ENCODE measurements around the gene TLE2. TPM values are rescaled to one million over a fixed set of nuclear protein-coding genes. Genes with fewer than 3 reads are reported as not detected.
"Not testable (repeated sequence)": the region's sequence is repeated elsewhere in the genome, so short reads cannot be mapped to it uniquely, and the experiment has no call there.

The TLE2 gene
- total RNA-seq, 1 donor from 2014 or later, result 6.1 TPM

DNA sequence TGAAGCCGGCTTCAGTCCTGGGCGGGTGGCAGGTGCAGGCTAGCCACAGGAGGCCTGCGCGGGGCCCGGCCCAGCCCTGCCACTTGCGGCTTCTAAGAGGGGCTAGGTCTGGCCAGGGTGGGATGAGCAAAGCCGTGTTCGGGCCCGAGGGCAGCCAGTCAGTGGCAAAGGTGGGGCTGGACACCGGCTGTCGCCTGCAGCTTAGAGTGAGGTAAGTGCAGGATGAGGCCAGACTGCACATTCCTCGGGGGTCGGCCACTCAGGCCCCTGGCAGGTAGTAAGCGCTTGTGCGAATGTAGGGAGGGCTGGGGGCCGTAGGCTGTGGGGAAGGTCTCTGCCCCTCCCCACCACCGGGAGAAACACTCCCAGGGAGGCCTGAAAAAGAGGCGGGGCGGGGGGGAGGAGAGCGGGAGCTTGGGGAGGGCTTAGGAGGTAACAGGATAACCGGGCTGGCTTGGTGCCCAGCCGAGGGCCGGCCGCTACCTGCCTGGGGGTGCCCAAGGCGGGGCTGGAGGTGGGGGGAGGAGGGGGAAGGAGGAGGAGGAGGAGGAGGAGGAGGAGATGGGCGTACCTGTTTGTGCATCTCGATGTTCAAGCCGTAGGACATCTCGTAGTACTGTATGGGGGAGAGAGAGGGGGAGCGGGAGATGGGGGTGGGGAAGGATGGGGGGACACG is 26.8 kb upstream of the TLE2 start:
- no peak for DNase-seq

DNA sequence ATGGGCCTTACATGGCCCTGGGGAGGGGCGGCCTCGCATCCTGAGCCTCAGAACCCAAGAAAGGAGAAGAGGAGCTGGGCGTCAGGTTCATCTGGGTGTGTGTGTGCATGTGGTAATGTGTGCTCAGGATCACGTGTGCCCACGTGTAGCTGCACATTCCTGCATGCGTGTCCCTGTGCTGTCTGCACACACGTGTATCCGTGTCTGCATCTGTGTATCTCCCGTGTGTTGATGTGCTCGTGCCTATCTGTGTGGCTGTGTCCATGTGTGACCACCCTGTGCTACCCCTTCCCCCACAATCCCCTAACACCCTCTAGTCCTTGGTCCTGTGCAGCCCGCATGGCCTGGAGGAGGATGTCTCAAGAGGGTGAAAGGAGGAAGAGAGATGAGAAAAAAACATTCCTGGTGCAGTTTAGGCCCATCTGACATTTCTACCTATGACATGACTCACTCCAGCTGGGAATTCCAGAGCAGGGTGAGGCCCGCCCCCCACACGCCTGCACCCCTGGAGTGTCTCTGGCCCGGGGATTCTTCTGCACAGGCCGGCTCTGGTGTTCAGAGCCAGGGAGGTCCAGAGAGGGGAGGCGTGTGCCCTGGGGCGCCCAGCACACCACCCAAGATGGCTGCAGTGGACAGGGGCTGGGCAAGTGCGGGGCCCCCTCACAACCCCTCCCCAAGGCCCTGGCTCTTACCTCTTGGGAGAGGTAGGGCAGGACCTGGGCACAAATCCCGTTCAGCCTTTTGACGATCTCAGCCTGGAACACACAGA is 26.1 kb upstream of the TLE2 start:
- no peak for DNase-seq

DNA sequence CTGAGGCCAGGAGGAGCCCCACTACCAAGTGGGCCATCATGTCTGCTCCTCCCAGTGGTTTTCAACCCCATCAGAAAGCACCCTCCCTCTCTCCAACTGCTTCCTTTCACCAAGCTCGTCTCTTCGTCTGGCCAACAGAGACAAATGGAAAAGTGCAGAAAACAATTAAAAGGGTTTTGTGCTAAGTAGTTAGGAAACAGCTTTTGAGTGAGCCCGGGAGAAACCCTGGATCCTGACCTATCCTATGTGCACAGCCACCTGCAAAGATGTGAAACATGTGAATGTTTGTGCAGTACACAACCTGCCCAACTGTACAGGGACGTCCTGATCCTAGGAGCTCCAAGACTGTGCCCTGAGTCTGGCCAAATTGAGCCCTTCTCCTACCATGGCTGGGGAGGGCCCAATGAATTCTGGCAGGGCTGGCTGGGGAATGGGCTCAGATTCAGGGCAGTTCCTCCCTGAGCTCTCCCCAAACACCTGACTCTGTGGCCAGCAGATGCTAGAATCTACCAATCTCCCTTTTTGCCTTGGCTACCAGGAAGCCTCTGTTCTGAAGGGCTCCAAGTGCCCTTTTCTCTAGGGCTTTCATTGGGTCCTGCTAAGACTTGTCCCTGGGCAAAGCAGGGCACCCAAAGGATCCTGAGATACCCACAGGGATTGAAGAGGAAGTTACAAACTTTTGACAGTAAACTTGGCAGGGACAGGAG is 25.3 kb upstream of the TLE2 start:
- no peak for DNase-seq

DNA sequence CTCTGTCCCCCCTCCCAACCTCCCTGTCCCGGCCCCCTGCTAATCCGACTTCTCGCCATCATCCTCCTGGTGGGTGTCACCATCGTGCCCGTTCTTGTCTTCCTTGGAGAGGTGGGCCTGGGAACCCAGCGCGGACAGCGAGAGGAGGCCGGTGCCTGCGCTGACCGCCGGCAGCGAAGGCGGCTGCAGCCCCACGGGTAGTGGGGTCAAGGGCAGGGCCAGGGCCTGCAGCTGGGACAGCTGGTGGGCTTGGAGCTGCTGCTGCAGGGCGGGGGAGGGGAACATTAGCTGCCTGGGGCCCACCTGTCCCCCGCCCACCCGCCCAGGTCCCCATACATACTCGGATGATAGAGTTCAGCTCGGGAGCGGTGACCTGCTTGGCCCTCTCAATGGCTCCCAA is 24.7 kb upstream of the TLE2 start:
- DNase-seq, result no peak

DNA sequence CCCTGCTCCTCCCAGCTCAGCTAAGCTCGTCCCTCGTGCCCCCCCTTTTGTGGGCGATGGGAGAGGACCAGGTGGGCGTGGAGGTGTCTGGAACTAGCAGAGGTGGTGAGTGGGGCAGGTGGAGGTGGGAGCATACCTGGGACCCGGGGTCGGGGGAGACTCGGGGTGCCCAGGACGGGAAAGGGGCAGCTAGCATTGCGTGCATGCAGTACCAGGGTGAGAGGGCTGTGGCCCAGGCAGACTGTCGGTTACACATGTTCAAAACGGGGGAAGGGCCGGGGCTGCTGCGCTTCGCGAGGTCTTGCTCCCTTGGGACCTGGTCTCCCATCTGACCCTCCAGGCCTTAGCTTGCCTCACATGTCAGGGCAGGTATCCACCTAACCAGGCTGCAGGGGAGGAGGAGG is 24.1 kb upstream of the TLE2 start:
- no peak for DNase-seq

DNA sequence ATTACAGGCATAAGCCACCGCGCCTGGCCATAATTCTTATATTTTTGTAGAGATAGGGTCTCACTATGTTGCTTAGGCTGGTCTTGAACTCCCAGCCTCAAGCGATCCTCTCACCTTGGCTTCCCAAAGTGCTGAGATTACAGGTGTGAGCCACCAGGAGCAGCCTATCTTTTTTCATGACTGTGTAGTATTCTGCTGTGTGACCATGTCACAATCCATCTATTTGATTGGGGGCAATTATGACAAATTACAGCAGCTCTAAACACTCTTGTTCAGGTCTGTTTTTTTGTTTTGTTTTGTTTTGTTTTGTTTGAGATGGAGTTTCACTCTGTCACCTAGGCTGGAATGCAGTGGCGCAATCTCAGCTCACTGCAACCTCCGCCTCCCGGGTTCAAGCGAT is 20.9 kb upstream of the TLE2 start:
- not testable (repeated sequence) for DNase-seq

DNA sequence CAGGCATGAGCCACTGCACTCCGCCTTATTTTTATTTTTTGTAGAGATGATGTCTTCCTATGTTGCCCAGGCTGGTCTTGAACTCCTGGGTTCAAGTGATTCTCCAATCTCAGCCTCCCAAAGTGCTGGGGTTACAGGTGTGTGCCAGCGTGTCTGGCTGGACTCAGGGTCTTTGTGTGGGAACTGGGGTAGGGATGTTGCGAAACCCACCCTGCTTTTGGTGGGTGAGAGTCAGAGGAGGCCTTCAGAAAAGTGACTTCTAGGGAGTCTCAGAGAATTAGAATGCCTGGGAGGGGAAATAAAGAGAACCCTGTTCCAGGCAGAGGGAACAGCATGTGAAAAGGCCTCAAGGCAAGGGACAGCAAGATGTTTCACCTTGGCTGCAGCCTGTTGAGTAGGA is 20.0 kb upstream of the TLE2 start:
- DNase-seq, result no peak

DNA sequence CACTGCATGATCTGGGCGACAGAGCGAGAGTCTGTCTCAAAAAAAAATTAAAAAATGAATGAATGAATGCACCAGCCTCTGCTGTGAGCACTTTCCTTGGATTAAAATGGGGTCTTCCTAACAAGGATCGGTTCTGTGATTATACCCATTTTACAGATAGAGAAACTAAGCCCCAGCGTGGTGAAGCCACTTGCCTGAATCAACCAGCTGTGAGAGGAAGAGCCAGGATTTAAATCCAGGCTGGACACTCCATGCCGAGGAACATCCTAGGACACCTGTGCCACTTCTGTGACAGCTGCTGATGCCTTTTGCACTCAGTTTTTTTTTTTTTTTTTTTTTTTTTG is 19.1 kb upstream of the TLE2 start:
- DNase-seq, result no peak

DNA sequence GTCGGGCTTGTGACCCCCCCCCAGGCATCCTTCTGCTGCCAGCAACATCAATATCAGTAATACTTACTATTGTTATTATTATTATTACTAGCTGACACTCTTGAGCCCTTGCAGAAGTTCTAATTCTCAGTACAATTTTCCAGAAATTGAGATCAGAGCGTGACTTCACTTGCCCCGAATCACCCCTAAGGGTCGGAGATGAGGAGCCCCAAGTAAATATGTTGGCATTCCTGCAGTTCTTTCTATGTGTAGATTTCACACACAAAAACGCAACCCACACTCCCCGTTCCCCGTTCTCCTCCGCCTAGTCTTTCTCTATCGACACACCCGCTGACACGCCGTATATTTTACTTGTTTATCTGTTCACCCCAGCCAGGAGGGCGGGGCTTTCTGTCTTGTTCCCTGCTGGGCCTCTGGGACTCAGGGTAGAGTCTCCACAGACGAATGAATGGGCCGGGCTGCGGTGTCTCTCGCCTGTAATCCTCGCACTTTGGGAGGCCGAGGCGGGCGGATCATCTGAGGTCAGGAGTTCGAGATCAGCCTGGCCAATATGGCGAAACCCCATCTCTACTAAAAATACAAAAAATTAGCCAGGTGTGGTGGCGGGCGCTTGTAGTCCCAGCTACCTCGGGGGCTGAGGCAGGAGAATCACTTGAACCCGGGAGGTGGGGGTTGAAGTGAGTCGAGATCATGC is 18.6 kb upstream of the TLE2 start:
- DNase-seq, result no peak

DNA sequence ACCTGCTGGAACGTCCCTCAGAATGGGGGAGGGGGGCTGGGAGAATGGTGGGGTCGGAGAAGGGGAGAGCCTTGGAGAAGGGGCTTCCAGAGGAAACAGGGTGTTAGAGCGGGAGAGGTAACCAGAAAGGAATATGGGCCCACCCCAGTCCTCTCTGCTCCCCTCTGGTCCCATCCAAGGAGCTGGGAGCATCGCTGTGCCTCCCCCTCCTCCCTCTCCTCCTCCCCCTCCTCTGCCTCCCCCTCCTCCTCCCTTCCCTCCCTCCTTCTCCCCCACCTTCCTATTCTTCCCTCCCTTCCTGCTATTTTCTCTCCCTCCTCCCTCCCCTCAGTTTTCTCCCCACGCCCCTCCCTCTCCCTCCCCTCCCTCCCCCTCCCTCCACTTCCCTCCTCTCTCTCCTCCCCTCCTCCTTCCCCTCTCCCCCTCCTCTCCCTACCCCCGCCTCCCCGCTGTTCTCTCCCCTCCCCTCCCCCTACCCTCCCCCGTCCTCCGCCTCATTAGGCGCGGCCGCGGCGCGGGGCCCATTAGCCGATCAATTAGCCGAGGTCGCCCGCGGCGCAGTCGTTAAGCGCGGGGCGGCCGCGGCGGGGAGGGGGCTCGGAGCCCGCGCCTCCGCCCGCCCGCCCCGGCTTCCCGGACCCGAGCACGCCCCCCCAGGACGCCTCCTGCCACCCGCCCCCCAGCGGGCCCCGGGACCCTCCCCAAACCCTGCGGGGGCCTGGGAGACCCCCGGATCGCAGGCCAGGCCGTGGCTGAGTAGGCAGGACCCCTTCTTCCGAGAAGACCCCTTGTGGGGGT is 17.8 kb upstream of the TLE2 start:
- DNase-seq, result no peak

DNA sequence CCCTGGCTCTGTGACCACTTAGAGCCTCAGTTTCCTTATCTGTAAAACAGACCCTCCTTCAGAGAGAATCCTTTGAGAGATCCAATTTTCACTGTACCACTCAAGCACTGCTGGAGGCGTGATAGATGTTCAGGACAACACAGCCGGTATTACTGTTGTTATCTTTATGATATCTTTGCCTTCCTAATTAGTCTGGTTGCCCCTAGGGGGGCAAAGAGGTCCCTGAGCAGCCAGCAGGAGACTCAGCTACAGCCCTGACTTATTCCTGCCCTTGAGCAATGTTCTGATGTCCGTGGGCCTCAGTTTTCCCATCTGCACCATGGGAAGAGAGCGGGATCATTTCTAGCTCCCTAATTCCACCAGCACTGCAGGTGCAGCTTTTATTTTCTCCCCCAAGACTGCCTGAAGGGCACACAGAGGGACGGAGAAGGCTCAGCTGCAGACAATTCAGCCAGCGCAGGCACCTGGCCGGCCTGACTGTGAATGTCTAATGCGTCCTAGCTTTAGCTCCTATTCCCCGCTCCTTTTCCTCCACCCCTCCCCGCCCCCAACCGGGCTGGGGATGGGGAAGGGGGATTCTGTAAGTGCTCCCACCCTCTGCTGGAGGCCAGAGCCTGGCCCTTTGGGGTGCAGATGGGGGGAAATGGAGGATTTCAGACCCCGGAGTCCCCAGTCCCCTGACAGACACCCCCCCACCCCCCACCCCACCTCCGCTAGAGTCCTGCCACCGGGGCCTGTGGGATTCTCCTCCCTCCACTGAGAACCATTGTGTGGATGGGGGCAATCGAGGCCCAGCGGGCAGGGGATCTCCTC is 17.0 kb upstream of the TLE2 start:
- no peak for DNase-seq

DNA sequence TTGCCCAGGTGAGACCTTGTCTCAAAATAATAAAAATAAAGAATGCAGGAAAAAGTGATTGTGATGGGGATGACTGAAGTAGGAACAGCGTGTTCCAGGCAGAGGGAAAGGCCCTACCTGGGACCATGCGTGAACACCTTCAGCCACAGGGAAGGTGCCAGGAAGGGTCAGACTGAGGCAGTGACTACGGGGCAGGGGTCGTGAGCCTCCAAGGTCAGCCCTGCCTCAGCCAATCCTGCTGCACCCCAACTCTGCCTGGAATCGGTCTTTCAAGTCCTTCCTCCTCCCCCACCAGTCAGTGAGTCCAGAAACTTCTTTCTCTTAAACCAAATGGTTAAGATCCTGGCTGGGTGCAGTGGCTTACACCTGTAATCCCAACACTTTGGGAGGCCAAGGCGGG is 16.1 kb upstream of the TLE2 start:
- no peak for DNase-seq

DNA sequence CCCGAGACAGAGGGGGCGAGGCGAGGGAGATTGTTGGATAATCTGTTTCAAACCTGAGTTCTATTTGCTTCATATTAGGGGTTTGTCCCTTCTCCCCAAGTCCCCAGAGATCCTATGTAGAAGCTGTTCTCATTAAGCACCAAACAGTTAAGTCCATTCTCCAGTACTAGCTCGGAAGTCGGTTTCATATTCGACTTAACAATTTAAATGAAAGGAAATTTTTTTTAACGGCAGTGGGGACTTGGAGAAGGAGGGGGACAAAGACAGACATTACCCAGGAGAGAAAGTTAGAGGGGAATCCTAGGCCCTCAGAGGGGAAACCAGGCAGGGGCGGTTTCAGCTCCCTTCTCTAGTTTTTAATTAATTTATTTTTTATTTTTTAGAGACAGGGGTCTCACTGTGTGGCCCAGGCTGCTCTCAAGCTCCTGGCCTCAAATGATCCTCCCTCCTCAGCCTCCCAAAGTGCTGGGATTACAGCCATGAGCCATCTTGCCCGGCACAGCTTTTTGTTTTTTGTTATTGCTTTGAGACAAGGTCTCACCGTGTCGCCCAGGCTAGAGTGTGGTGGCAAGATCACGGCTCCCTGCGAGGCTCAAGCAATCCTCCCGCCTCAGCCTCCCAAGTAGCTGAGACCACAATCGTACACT is 13.7 kb upstream of the TLE2 start:
- no peak for DNase-seq

DNA sequence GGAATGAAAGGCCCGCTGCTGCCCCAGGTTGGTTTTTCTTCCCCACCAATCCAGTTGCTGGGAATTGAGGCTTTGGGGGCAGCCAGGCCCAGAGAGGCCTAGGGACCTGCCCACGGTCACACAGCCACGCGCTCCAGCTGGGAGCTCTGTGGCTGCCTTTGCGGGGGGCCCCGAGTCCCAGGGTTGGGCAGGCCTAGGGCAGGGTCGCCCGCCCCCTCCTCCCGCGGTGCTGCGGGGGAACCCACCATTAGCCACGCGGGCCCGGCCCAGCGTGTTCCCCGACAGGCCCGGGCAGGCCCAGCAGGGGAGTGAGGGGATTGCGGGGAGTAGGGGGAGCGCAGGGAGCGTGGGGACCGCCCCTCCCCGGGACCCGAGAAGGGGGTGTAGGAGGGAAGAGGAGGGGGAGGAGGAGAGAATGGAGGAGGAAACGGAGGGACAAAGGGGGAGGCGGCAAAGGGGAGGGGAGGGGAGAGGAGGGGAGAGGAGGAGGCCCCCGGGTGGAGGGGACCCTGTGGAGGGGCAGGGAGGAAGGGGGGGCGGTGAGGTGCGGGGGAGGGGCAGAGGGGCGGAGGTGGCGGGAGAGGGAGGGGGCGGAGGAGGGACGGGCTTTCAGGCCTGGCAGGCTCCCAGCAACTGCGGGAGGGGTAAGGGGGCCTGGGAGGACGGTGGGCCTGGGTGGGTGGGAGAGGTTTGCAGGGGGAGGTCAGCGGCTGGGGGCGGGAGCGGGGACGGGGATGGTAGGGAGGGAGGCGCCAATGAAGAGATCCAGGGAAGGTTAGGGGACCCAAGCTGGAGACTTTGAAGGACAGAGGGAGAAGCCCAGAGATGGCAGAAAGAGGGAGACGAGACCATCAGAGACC is 12.9 kb upstream of the TLE2 start:
- DNase-seq, result no peak

DNA sequence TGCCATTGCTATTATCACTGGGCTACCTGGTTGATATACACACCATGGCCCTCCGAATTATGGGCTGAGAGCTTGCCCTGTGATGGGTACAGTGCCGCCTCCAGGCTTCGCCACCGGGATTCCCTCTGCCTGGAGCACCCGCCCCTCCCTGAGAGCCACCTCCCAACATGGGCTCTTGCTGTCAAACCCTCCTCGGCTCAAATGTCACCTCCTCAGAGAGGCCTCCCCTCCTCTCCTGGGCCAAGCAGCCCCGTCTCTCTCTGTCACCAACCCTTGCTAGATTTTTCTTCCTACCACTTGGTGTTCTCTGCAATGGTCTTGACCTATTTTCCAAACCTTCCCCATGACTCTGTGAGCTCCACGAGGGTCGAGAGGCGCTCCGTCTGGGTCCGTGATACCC is 12.2 kb upstream of the TLE2 start:
- no peak for DNase-seq

DNA sequence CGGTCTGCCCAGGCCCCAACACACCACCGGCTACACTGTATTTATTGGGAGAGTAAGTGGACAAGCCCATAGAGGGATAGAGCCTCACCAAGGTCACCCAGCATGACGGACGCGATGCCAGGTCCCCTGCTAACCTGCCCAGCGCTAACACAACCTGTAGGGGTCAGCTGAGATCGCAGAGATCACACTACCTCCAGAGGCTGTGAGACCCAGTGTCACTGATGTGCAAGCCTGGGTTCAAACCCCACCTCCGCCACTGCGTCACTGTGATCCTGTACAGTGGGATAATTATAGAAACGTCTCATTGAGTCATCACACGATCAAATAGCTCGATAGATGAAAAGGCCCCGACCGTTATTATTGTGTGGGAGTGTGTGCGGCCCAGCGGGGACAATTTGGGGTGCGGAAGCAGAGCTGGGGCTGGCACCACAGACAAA is 10.6 kb upstream of the TLE2 start:
- no peak for DNase-seq

DNA sequence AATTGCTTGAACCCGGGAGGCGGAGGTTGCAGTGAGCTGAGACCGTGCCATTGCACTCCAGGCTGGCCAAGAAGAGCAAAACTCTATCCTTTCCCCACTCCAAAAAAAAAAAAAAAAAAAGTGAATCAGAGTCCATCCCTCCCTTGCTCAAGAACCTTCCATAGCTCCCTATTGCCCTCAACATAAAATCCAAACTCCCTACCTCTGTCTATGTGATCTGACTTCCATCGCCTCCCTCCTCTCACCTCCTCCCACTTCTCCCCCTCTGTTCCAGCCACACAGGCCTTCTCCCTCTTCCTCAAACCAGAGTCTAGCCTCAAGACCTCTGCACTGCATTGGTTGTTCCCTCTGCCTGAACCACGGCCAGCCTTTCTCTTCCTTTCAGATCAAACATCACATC is 10.0 kb upstream of the TLE2 start:
- no peak for DNase-seq

DNA sequence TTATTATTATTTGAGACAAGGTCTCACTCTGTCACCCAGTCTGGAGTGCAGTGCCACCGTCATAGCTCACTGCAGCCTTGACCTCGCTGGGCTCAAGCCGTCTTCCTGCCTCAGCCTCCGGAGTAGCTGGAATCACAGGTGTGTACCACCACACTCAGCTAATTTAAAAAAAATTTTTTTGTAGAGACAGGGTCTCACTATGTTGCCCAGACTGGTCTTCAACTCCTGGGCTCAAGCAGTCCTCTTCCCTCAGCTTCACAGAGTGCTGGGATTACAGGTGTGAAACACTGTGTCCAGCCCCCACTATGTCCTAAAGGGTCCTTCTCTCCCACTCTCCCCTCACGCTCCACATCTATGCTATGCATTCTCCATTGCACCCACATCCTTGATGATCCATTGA is 9.1 kb upstream of the TLE2 start:
- no peak for DNase-seq

DNA sequence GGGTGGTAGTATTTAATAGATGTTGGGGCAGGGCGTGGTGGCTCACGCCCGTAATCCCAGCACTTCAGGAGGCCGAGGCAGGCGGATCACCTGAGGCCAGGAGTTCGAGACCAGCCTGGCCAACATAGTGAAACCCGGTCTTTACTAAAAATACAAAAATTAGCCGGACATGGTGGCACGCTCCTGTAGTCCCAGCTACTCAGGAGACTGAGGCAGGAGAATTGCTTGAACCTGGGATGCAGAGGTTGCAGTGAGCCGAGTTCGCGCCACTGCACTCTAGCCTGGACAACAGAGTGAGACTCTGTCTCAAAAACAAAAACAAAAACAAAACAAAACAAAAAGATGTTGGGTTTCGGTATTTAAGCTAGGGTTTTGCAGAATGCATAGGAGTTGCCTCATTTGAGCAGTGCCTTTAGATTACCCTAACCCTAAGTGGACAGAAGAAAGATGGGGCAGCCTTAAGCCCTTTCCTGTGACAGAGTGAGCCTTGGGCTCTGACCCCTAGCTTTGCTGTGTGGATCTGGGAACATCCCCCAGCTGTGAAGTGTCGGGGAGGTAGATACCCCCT is 8.0 kb upstream of the TLE2 start:
- not testable (repeated sequence) for DNase-seq
